ENCODE measurements around the gene SMG6. TPM values are rescaled to one million over a fixed set of nuclear protein-coding genes. Genes with fewer than 3 reads are reported as not detected.

The SMG6 gene
- total RNA-seq, 1 experiment from 2014 or later: 25.6 TPM

GRCh38 chr17:2035541-2036488, 267.8 kb downstream of the SMG6 start:
- TF ChIP-seq SMAD4 (CRISPR knock-in tag; IDR thresholded peaks at IDR 0.05) (no peak), ZNF263 (CRISPR knock-in tag; IDR thresholded peaks at IDR 0.05; ENCODE audit: low read depth) (no peak), NFATC4 (CRISPR knock-in tag; IDR thresholded peaks at IDR 0.05) (no peak), ZBTB43 (CRISPR knock-in tag; IDR thresholded peaks at IDR 0.05) (no peak), EMX1 (CRISPR knock-in tag; IDR thresholded peaks at IDR 0.05) (no peak), ZNF232 (CRISPR knock-in tag; IDR thresholded peaks at IDR 0.05) (no peak), ZMAT4 (CRISPR knock-in tag; IDR thresholded peaks at IDR 0.05) (no peak), ZBTB21 (CRISPR knock-in tag; IDR thresholded peaks at IDR 0.05; ENCODE audit: borderline replicate concordance) (no peak), FOXP1 (CRISPR knock-in tag; IDR thresholded peaks at IDR 0.05; ENCODE audit: borderline replicate concordance) (no peak), OVOL2 (CRISPR knock-in tag; IDR thresholded peaks at IDR 0.05; ENCODE audit: borderline replicate concordance) (no peak), ATF3 (CRISPR knock-in tag; conservative IDR thresholded peaks at IDR 0.05) (no peak), ERG (CRISPR knock-in tag; IDR thresholded peaks at IDR 0.05) (no peak), KAT7 (CRISPR knock-in tag; IDR thresholded peaks at IDR 0.05; ENCODE audit: borderline replicate concordance) (no peak), FOXJ3 (CRISPR knock-in tag; IDR thresholded peaks at IDR 0.05; ENCODE audit: borderline replicate concordance) (no peak), E2F1 (CRISPR knock-in tag; IDR thresholded peaks at IDR 0.05) (no peak), NR3C1 (CRISPR knock-in tag; conservative IDR thresholded peaks at IDR 0.05; ENCODE audit: low read depth) (no peak), ZNF317 (CRISPR knock-in tag; IDR thresholded peaks at IDR 0.05; ENCODE audit: borderline replicate concordance, low read depth) (no peak), HMGA2 (CRISPR knock-in tag; IDR thresholded peaks at IDR 0.05) (no peak), CTCF (IDR thresholded peaks at IDR 0.05) (no peak), ZSCAN18 (CRISPR knock-in tag; IDR thresholded peaks at IDR 0.05) (no peak)
- H3K9me3 Mint-ChIP-seq: no peaks in the 10 kb centered on the region
- no peak overlapping the region for H3K4me3 Mint-ChIP-seq
- H3K36me3 Mint-ChIP-seq: no peaks in the 10 kb centered on the region
- DNase-seq (ENCODE audit: low spot score) (no peak), ATAC-seq (no peak)
- H3K27ac Mint-ChIP-seq: no peak overlapping the region
- CTCF ChIA-PET: interaction anchor here (0.6 kb wide), 1 partner anchor 22 kb away, joined by 4 read pairs; no protein-coding TSS in a partner anchor
- H3K4me1 Mint-ChIP-seq: peaks cover 2% of the 10 kb centered on the region
- H3K27me3 Mint-ChIP-seq (ENCODE audit: low read depth): no peaks in the 10 kb centered on the region
- POLR2A ChIA-PET: interaction anchor here (0.5 kb wide), 1 partner anchor 11 kb away, joined by 3 read pairs; no protein-coding TSS in a partner anchor

Measured in WTC11 (cell line).